ENCODE data around the gene APLP2. TPM values are rescaled to one million over a fixed set of nuclear protein-coding genes. Genes with fewer than 3 reads are reported as not detected.

Gene APLP2
- total RNA-seq, 2 donors from 2014 or later: 821 to 864 TPM

DNA sequence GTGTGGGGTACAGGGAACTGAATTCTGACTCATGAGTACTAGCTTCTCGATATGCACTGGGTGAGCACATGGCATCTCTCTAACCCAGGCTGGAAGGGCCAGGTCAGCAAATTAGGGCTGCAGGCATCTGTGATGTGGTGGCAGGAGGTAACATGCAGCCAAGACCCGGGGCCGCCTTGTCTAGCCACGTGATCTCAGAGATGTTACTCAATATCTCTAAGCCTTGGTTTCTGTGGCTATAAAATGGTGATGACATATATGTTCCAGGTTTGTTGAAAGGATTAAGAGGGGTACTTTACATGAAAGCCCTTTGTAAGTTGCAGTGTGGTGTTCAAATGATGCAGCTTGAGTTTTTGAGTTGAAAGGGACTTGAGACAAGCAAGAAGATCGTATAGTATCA lies 93.0 kb downstream of the APLP2 start:
- 90 to 92% methylated on average over 4 to 5 of the region's 5 CpGs for WGBS, 2 experiments (ENCODE audit: insufficient coverage in 1 of 2, insufficient read length in 1 of 2)
- Histone ChIP-seq H3K9ac (ENCODE audit: extremely low read depth, low read length, poor library complexity, severe bottlenecking) (no peak overlapping the region), H3K36me3 (ENCODE audit: control insufficient read depth, insufficient read depth, low read length) (no peaks in the 10 kb centered on the region), H3K4me3 (ENCODE audit: low read length) (no peak overlapping the region), H3K27ac (ENCODE audit: low read depth, low read length) (no peak overlapping the region), H3K4me1 (ENCODE audit: control insufficient read depth, insufficient read depth, low read length) (peaks cover 3% of the 10 kb centered on the region), H3K27me3 (ENCODE audit: control insufficient read depth, insufficient read depth, low read length, poor library complexity, severe bottlenecking) (peaks cover 52% of the 10 kb centered on the region), H3K9me3 (ENCODE audit: control insufficient read depth, low read length) (no peaks in the 10 kb centered on the region)
- no peaks in the 10 kb centered on the region for H3K36me3 Mint-ChIP-seq (ENCODE audit: low read depth)
- TF ChIP-seq CTCF (conservative IDR thresholded peaks at IDR 0.05): no peak
- H3K4me1 Mint-ChIP-seq: peaks cover 9% of the 10 kb centered on the region
- no peak for DNase-seq
- no peak overlapping the region for H3K4me3 Mint-ChIP-seq
- no peak overlapping the region for H3K27ac Mint-ChIP-seq
- H3K27me3 Mint-ChIP-seq (ENCODE audit: insufficient read depth): peaks cover 44% of the 10 kb centered on the region
- no peaks in the 10 kb centered on the region for H3K9me3 Mint-ChIP-seq

DNA sequence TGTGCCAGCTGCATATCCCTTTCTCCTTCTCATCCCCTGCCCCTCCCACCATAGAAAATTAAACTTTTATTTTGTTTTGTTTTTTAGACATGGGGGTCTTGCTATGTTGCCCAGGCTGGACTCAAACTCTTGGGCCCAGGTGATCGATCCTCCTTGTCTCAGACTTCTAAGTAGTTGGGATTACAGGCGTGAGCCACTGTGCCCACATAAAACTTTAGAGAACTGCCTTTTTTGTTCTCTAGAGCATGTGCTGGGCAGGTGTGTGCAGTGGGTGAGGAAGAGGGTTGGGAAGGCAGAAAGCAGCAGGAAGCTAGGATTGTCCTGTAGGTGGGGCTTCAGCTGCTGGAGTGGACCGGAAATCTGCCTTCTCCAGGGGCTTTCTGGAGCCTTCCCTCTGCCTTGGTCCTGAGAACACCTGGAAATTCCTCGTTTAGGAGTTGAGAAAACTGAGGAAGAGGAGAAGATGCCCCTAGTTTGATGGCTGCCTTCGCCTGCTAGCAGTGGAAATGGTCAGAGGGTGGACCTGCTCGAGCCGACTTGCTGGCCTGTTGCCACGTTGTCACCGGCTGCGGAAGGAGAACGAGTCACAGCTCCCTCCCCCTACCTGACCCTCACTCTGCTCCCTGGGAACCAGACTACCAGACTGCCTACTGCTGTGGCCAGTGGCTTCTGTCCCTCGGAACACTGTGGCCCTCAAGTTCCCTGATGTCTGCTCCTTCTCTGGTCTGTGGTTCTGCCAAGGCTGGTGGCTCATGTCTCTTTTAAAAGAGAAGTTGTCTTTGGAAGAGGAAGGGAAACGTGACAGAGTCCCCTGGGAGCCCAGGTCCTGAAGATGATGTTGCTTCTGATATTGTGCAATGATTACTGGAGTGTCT lies 93.9 kb downstream of the APLP2 start:
- H3K36me3 Mint-ChIP-seq (ENCODE audit: low read depth): no peaks in the 10 kb centered on the region
- 78 to 82% methylated on average over 11 to 13 of the region's 13 CpGs for WGBS, 2 experiments (ENCODE audit: insufficient coverage in 1 of 2, insufficient read length in 1 of 2)

GRCh38 chr11:130164221-130164570 lies 94.5 kb downstream of the APLP2 start:
- H3K27me3 ChIP-seq (ENCODE audit: control insufficient read depth, insufficient read depth, low read length, poor library complexity, severe bottlenecking): peaks cover 37% of the 10 kb centered on the region
- Mint-ChIP-seq H3K27ac (no peak overlapping the region), H3K27me3 (ENCODE audit: insufficient read depth) (peaks cover 37% of the 10 kb centered on the region), H3K36me3 (ENCODE audit: low read depth) (no peaks in the 10 kb centered on the region), H3K9me3 (no peaks in the 10 kb centered on the region), H3K4me3 (no peak overlapping the region), H3K4me1 (peaks cover 9% of the 10 kb centered on the region)
- no peak for DNase-seq
- H3K9ac ChIP-seq (ENCODE audit: extremely low read depth, low read length, poor library complexity, severe bottlenecking): no peak overlapping the region
- WGBS, 2 experiments (ENCODE audit: insufficient coverage in 1 of 2, insufficient read length in 1 of 2): 90 to 100% methylated on average over 2 of the region's 2 CpGs
- no peaks in the 10 kb centered on the region for H3K9me3 ChIP-seq (ENCODE audit: control insufficient read depth, low read length)
- TF ChIP-seq CTCF (conservative IDR thresholded peaks at IDR 0.05): no peak
- H3K27ac ChIP-seq (ENCODE audit: low read depth, low read length): no peak overlapping the region
- H3K4me1 ChIP-seq (ENCODE audit: control insufficient read depth, insufficient read depth, low read length): peaks cover 3% of the 10 kb centered on the region
- no peak overlapping the region for H3K4me3 ChIP-seq (ENCODE audit: low read length)
- H3K36me3 ChIP-seq (ENCODE audit: control insufficient read depth, insufficient read depth, low read length): no peaks in the 10 kb centered on the region

More for the DNA sequence above, 93.9 kb downstream of the APLP2 start:
- peaks cover 43% of the 10 kb centered on the region for H3K27me3 ChIP-seq (ENCODE audit: control insufficient read depth, insufficient read depth, low read length, poor library complexity, severe bottlenecking)
- H3K9me3 Mint-ChIP-seq: no peaks in the 10 kb centered on the region
- H3K4me1 ChIP-seq (ENCODE audit: control insufficient read depth, insufficient read depth, low read length): peaks cover 3% of the 10 kb centered on the region
- H3K27me3 Mint-ChIP-seq (ENCODE audit: insufficient read depth): peaks cover 42% of the 10 kb centered on the region
- no peak overlapping the region for H3K9ac ChIP-seq (ENCODE audit: extremely low read depth, low read length, poor library complexity, severe bottlenecking)
- H3K4me1 Mint-ChIP-seq: peaks cover 9% of the 10 kb centered on the region
- TF ChIP-seq CTCF (conservative IDR thresholded peaks at IDR 0.05): peak; percentile 42
- H3K27ac Mint-ChIP-seq: peak overlapping the region; percentile 48
- DNase-seq: no peak
- no peaks in the 10 kb centered on the region for H3K36me3 ChIP-seq (ENCODE audit: control insufficient read depth, insufficient read depth, low read length)
- H3K9me3 ChIP-seq (ENCODE audit: control insufficient read depth, low read length): no peaks in the 10 kb centered on the region
- H3K4me3 Mint-ChIP-seq: no peak overlapping the region
- H3K27ac ChIP-seq (ENCODE audit: low read depth, low read length): no peak overlapping the region
- no peak overlapping the region for H3K4me3 ChIP-seq (ENCODE audit: low read length)
